ENCODE results near the gene PSTPIP1. TPM values are rescaled to one million over a fixed set of nuclear protein-coding genes. Genes with fewer than 3 reads are reported as not detected.

Gene PSTPIP1
- total and polyA plus RNA-seq, 4 donors: 12.4 to 39.6 (median 20.6) TPM

DNA sequence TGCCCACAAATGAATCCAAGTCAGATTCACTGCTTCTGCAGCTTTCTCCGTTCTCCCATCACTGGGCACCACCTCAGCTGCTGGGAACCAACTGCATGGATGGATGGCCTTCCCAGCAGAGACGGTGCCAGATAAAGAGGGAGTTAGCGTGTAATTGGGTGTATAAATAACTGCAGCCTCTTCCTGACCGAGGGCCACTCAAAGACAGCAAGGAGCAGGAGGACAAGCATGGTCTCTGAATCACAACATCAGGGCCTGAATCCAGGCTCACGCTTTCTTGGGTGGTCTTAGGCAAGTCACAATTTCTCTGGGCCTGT, 44.2 kb downstream of the PSTPIP1 start:
- Histone ChIP-seq H3K4me3 (no peak overlapping the region), H3K9me3 (ENCODE audit: control insufficient read depth in 4 of 4, insufficient read depth in 3 of 4, low read length in 3 of 4) (no peaks in the 10 kb centered on the region), H3K9ac (ENCODE audit: insufficient read depth in 1 of 2, low read length in 2 of 2) (no peak overlapping the region), H3K36me3 (ENCODE audit: control insufficient read depth in 4 of 4, insufficient read depth in 4 of 4, low read length in 4 of 4) (peaks cover 5 to 33% (median 19%) of the 10 kb centered on the region in 4 donors), H3K27ac (ENCODE audit: low read depth in 1 of 2, low read length in 1 of 2) (no peak overlapping the region), H3K27me3 (ENCODE audit: control insufficient read depth in 3 of 3, insufficient read depth in 3 of 3, low read length in 2 of 3) (no peaks in the 10 kb centered on the region), H3K4me1 (ENCODE audit: control insufficient read depth in 5 of 5, insufficient read depth in 5 of 5, low read length in 5 of 5) (no peaks in the 10 kb centered on the region)
- 88% methylated on average over 5 of the region's 5 CpGs; no CpG with 5 or more reads in 1 of the 2 donors for WGBS, 2 donors
- TF ChIP-seq, protein P1, sequence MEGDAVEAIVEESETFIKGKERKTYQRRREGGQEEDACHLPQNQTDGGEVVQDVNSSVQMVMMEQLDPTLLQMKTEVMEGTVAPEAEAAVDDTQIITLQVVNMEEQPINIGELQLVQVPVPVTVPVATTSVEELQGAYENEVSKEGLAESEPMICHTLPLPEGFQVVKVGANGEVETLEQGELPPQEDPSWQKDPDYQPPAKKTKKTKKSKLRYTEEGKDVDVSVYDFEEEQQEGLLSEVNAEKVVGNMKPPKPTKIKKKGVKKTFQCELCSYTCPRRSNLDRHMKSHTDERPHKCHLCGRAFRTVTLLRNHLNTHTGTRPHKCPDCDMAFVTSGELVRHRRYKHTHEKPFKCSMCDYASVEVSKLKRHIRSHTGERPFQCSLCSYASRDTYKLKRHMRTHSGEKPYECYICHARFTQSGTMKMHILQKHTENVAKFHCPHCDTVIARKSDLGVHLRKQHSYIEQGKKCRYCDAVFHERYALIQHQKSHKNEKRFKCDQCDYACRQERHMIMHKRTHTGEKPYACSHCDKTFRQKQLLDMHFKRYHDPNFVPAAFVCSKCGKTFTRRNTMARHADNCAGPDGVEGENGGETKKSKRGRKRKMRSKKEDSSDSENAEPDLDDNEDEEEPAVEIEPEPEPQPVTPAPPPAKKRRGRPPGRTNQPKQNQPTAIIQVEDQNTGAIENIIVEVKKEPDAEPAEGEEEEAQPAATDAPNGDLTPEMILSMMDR (IDR thresholded peaks at IDR 0.05; ENCODE audit: control extremely low read depth, extremely low read depth): no peak
- no peak for ATAC-seq (ENCODE audit: insufficient read depth, low FRiP score)
- no peak for DNase-seq

DNA sequence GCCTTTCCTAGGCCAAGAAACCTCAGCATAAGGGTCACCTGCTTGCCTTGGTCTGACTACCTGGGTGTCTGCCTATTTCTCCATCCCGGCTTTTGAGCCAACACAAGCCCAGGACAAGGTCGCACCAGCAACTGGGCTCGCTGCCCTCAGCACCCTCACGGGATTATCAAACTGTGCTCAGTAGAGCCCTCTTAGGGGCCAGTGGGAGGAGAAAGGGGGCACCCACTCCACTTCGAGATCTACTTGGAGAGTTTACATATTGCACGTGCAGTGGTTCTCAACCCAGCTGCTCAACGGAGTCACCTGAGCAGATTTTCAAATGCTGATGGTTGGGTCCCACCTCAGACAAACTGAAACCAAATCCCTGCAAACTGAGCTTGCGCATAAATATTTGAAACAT, 44.9 kb downstream of the PSTPIP1 start:
- WGBS, 2 donors: 79% methylated on average over 8 of the region's 8 CpGs; no CpG with 5 or more reads in 1 of the 2 donors
- TF ChIP-seq, protein P1 (IDR thresholded peaks at IDR 0.05; ENCODE audit: control extremely low read depth, extremely low read depth): no peak
- peaks cover 5 to 40% (median 22%) of the 10 kb centered on the region in 4 donors for H3K36me3 ChIP-seq (ENCODE audit: control insufficient read depth in 4 of 4, insufficient read depth in 4 of 4, low read length in 4 of 4)
- no peak overlapping the region for H3K27ac ChIP-seq (ENCODE audit: low read depth in 1 of 2, low read length in 1 of 2)
- DNase-seq (peak in 1 of 3 donors; percentile 67), ATAC-seq (ENCODE audit: insufficient read depth, low FRiP score) (no peak)
- no peaks in the 10 kb centered on the region for H3K9me3 ChIP-seq (ENCODE audit: control insufficient read depth in 4 of 4, insufficient read depth in 3 of 4, low read length in 3 of 4)
- no peaks in the 10 kb centered on the region for H3K27me3 ChIP-seq (ENCODE audit: control insufficient read depth in 3 of 3, insufficient read depth in 3 of 3, low read length in 2 of 3)
- no peak overlapping the region for H3K4me3 ChIP-seq
- peaks cover 0 to 4% (median 0%) of the 10 kb centered on the region in 5 donors for H3K4me1 ChIP-seq (ENCODE audit: control insufficient read depth in 5 of 5, insufficient read depth in 5 of 5, low read length in 5 of 5)
- H3K9ac ChIP-seq (ENCODE audit: insufficient read depth in 1 of 2, low read length in 2 of 2): no peak overlapping the region

DNA sequence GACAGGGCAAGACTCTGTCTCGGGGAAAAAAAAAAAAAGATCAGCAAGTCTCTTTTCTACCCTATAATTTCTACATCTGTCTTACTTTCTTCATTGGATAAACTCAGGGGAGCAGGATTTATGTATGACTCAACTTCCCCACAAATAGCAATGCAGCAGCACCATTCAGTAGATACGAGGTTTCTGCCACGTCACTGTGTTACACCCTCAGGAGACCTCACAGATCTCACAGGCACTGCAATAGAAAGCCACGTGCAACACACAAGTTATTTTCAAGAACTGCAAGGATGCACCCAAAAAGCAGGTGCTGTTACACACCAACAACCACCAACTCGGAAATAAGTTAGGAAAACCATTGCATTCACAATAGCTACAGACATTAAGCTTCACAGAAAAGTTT, 45.7 kb downstream of the PSTPIP1 start:
- DNase-seq (no peak), ATAC-seq (ENCODE audit: insufficient read depth, low FRiP score) (no peak)
- H3K9ac ChIP-seq (ENCODE audit: insufficient read depth in 1 of 2, low read length in 2 of 2): no peak overlapping the region
- H3K27me3 ChIP-seq (ENCODE audit: control insufficient read depth in 3 of 3, insufficient read depth in 3 of 3, low read length in 2 of 3): no peaks in the 10 kb centered on the region
- no peaks in the 10 kb centered on the region for H3K9me3 ChIP-seq (ENCODE audit: control insufficient read depth in 4 of 4, insufficient read depth in 3 of 4, low read length in 3 of 4)
- 77 to 83% methylated on average over 5 of the region's 5 CpGs for WGBS, 2 donors
- no peak overlapping the region for H3K4me3 ChIP-seq
- H3K27ac ChIP-seq (ENCODE audit: low read depth in 1 of 2, low read length in 1 of 2): no peak overlapping the region
- TF ChIP-seq, protein P1 (IDR thresholded peaks at IDR 0.05; ENCODE audit: control extremely low read depth, extremely low read depth): no peak
- H3K4me1 ChIP-seq (ENCODE audit: control insufficient read depth in 5 of 5, insufficient read depth in 5 of 5, low read length in 5 of 5): peaks cover 0 to 7% (median 0%) of the 10 kb centered on the region in 5 donors
- H3K36me3 ChIP-seq (ENCODE audit: control insufficient read depth in 4 of 4, insufficient read depth in 4 of 4, low read length in 4 of 4): peaks cover 5 to 40% (median 25%) of the 10 kb centered on the region in 4 donors
